HL-60 (cell line): ENCODE data around the gene HECW1.

Experiments
- GABPA ChIP-seq: IDR thresholded peaks from 2 replicates; pipeline ENCODE4 v1.6.1; 2012; ENCODE audit warnings: low read depth
- POLR2AphosphoS5 ChIP-seq: IDR thresholded peaks from 2 replicates; pipeline ENCODE4 v1.6.1; 2012; ENCODE audit warnings: low read depth
- SPI1 ChIP-seq: IDR thresholded peaks from 2 replicates; pipeline ENCODE4 v1.6.1; 2012; ENCODE audit warnings: low read depth, mild to moderate bottlenecking, borderline replicate concordance
- TF ChIP-seq, protein P1 (sequence below): IDR thresholded peaks from one replicate; pipeline ENCODE4 v1.5.1; 2011; ENCODE audit warnings: low read length, control low read depth, inconsistent platforms; ENCODE audit not compliant: insufficient read depth

DNA sequence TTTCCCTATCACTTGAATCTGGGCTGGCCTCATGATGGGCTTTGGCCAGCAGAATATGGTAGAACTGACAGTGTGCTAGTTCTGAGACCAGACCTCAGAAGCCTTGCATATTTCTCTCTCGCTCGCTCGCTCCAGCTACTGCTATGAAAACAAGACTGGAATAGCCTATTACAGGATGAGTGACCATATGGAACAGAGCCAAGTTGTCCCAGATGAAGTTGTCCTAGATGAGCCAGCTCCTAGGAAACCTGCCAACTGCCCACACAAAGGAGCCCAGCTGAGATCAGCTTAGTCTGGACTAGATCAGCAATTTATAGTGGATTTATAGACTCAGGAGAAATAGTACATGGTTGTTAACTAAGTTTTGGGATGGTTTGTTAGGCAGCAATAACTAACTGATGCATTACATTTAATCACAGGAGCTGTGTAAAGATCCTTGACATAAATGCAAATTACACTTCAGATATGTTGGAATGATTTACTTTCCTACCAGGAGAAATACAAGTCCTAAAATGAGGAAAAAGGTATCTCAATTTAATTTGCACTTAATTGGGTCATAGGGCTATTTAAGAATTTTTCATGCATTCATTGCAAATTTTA lies 6.8 kb upstream of the HECW1 start:
- TF ChIP-seq POLR2AphosphoS5 (no peak), GABPA (no peak), SPI1 (no peak)
- TF ChIP-seq, protein P1, sequence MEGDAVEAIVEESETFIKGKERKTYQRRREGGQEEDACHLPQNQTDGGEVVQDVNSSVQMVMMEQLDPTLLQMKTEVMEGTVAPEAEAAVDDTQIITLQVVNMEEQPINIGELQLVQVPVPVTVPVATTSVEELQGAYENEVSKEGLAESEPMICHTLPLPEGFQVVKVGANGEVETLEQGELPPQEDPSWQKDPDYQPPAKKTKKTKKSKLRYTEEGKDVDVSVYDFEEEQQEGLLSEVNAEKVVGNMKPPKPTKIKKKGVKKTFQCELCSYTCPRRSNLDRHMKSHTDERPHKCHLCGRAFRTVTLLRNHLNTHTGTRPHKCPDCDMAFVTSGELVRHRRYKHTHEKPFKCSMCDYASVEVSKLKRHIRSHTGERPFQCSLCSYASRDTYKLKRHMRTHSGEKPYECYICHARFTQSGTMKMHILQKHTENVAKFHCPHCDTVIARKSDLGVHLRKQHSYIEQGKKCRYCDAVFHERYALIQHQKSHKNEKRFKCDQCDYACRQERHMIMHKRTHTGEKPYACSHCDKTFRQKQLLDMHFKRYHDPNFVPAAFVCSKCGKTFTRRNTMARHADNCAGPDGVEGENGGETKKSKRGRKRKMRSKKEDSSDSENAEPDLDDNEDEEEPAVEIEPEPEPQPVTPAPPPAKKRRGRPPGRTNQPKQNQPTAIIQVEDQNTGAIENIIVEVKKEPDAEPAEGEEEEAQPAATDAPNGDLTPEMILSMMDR: no peak
